ENCODE results near the gene FLNB.

- TF ChIP-seq ZNF317 (CRISPR knock-in tag; IDR thresholded peaks at IDR 0.05; ENCODE audit: borderline replicate concordance, low read depth), result no peak
- no peak for TF ChIP-seq MYBL2 (CRISPR knock-in tag; IDR thresholded peaks at IDR 0.05)
- no peak for TF ChIP-seq CREM (CRISPR knock-in tag; IDR thresholded peaks at IDR 0.05)
- TF ChIP-seq ZNF138 (CRISPR knock-in tag; conservative IDR thresholded peaks at IDR 0.05), result no peak
- TF ChIP-seq GRHL2 (CRISPR knock-in tag; IDR thresholded peaks at IDR 0.05; ENCODE audit: insufficient replicate concordance, severe bottlenecking), result no peak
- no peak for TF ChIP-seq OVOL2 (CRISPR knock-in tag; IDR thresholded peaks at IDR 0.05; ENCODE audit: borderline replicate concordance)
- TF ChIP-seq, protein P1, sequence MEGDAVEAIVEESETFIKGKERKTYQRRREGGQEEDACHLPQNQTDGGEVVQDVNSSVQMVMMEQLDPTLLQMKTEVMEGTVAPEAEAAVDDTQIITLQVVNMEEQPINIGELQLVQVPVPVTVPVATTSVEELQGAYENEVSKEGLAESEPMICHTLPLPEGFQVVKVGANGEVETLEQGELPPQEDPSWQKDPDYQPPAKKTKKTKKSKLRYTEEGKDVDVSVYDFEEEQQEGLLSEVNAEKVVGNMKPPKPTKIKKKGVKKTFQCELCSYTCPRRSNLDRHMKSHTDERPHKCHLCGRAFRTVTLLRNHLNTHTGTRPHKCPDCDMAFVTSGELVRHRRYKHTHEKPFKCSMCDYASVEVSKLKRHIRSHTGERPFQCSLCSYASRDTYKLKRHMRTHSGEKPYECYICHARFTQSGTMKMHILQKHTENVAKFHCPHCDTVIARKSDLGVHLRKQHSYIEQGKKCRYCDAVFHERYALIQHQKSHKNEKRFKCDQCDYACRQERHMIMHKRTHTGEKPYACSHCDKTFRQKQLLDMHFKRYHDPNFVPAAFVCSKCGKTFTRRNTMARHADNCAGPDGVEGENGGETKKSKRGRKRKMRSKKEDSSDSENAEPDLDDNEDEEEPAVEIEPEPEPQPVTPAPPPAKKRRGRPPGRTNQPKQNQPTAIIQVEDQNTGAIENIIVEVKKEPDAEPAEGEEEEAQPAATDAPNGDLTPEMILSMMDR (IDR thresholded peaks at IDR 0.05), result no peak
- no peak for TF ChIP-seq ETV6 (CRISPR knock-in tag; IDR thresholded peaks at IDR 0.05)
- no peak for TF ChIP-seq NR2C2 (CRISPR knock-in tag; IDR thresholded peaks at IDR 0.05)
Measured at GRCh38 chr3:58120075-58120812, 112.0 kb downstream of the FLNB start.
